ENCODE data around the gene CACNB4.

DNA sequence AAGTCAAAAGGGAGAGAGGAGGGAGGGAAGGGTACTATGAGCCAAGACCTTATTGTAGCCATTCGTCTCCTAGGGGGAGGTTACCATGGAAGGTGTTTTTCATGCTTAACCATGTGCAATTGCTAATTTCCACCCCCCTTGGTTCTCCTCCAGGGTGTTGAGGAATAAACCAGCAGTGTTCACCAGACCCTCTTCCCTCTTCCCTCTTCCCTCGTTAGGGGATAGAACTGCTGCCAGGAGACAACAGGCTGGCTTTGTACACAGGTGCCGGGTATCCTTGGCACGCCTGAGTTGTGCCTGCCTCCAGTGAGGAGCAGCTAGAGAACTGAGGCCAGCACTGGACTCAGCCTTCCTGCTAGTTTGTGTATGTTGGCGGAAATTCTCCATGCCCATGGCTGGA, 229.6 kb downstream of the CACNB4 start:
- TF ChIP-seq POLR2A (IDR thresholded peaks at IDR 0.05) (no peak), EP300 (IDR thresholded peaks at IDR 0.05) (no peak)
- TF ChIP-seq, protein P1, sequence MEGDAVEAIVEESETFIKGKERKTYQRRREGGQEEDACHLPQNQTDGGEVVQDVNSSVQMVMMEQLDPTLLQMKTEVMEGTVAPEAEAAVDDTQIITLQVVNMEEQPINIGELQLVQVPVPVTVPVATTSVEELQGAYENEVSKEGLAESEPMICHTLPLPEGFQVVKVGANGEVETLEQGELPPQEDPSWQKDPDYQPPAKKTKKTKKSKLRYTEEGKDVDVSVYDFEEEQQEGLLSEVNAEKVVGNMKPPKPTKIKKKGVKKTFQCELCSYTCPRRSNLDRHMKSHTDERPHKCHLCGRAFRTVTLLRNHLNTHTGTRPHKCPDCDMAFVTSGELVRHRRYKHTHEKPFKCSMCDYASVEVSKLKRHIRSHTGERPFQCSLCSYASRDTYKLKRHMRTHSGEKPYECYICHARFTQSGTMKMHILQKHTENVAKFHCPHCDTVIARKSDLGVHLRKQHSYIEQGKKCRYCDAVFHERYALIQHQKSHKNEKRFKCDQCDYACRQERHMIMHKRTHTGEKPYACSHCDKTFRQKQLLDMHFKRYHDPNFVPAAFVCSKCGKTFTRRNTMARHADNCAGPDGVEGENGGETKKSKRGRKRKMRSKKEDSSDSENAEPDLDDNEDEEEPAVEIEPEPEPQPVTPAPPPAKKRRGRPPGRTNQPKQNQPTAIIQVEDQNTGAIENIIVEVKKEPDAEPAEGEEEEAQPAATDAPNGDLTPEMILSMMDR (IDR thresholded peaks at IDR 0.05): no peak

All from sigmoid colon (tissue), 4 donors.